CD4-positive, alpha-beta T cell treated with Interleukin-6 for 4 hours (primary cell): ENCODE results near the gene TM9SF4.
A peak's percentile ranks its signal among the peaks of the same experiment; 100 is the strongest.
"Not testable (repeated sequence)": the region's sequence is repeated elsewhere in the genome, so short reads cannot be mapped to it uniquely, and the experiment has no call there.

Experiments
- DNase-seq: peaks from one replicate; pipeline ENCODE4 v3.0.0-alpha.2; 2020; ENCODE audit warnings: mixed read lengths

The TM9SF4 gene

GRCh38 chr20:32190616-32191415 is 81.3 kb downstream of the TM9SF4 start:
- DNase-seq, result no peak

GRCh38 chr20:32191422-32191821 is 81.9 kb downstream of the TM9SF4 start:
- no peak for DNase-seq

GRCh38 chr20:32191873-32192272 is 82.4 kb downstream of the TM9SF4 start:
- no peak for DNase-seq

- DNase-seq, result no peak
These were observed 83.2 kb downstream of the TM9SF4 start for GRCh38 chr20:32192698-32193097.

- DNase-seq, result not testable (repeated sequence)
These were observed 83.8 kb downstream of the TM9SF4 start for GRCh38 chr20:32193336-32193735.

GRCh38 chr20:32193996-32194395 is 84.5 kb downstream of the TM9SF4 start:
- no peak for DNase-seq

GRCh38 chr20:32195581-32195980 is 86.1 kb downstream of the TM9SF4 start:
- DNase-seq, result no peak

GRCh38 chr20:32196613-32197012 is 87.1 kb downstream of the TM9SF4 start:
- DNase-seq, result not testable (repeated sequence)

GRCh38 chr20:32197136-32197535 is 87.6 kb downstream of the TM9SF4 start:
- not testable (repeated sequence) for DNase-seq

- DNase-seq, result no peak
These were observed 89.5 kb downstream of the TM9SF4 start for GRCh38 chr20:32199006-32199405.

GRCh38 chr20:32201296-32201976 is 91.9 kb downstream of the TM9SF4 start:
- DNase-seq, result no peak

GRCh38 chr20:32201977-32202363 is 92.5 kb downstream of the TM9SF4 start:
- DNase-seq, result no peak

GRCh38 chr20:32203356-32204204 is 94.1 kb downstream of the TM9SF4 start:
- no peak for DNase-seq

- DNase-seq, result no peak
These were observed 94.9 kb downstream of the TM9SF4 start for GRCh38 chr20:32204205-32205109.

- no peak for DNase-seq
These were observed 95.8 kb downstream of the TM9SF4 start for GRCh38 chr20:32205110-32205842.

GRCh38 chr20:32205843-32206759 is 96.6 kb downstream of the TM9SF4 start:
- no peak for DNase-seq

GRCh38 chr20:32206760-32207625 is 97.5 kb downstream of the TM9SF4 start:
- peak; percentile 10 for DNase-seq

- peak; percentile 91 for DNase-seq
These were observed 98.3 kb downstream of the TM9SF4 start, which contains the start of the genes PLAGL2 and POFUT1 for GRCh38 chr20:32207626-32208498. Gene PLAGL2, minus strand, starts transcription at chr20:32207743. Its CDS starts 5,565 bp downstream, at chr20:32202178. Gene POFUT1, plus strand, starts transcription at chr20:32207880. Its CDS starts 62 bp downstream, at chr20:32207942.
